H9 (cell line): ENCODE measurements around the gene TFF2. TPM values are rescaled to one million over a fixed set of nuclear protein-coding genes. Genes with fewer than 3 reads are reported as not detected.

Experiments
- DNase-seq: peaks from one replicate; pipeline ENCODE4 v3.0.0-alpha.2; 2017
- H2AFZ ChIP-seq: one replicate; pipeline ENCODE4 v1.6.1; 2013; ENCODE audit warnings: mild to moderate bottlenecking, low read length, control low read depth, moderate library complexity
- H2AK5ac ChIP-seq: 2 replicates; pipeline ENCODE4 v1.6.1; 2013; ENCODE audit warnings: low read length, control low read depth, mixed read lengths; ENCODE audit not compliant: insufficient read length
- H2BK120ac ChIP-seq: one replicate; pipeline ENCODE4 v1.6.1; 2013; ENCODE audit warnings: low read depth, mild to moderate bottlenecking, low read length, control low read depth, inconsistent platforms; ENCODE audit not compliant: poor library complexity, severe bottlenecking
- H2BK12ac ChIP-seq: 2 replicates; pipeline ENCODE4 v1.6.1; 2013; ENCODE audit warnings: low read length, control low read depth, mixed read lengths, low read depth; ENCODE audit not compliant: insufficient read length
- H2BK15ac ChIP-seq: 2 replicates; pipeline ENCODE4 v1.6.1; 2013; ENCODE audit warnings: low read depth, low read length, control low read depth
- H2BK20ac ChIP-seq: one replicate; pipeline ENCODE4 v1.6.1; 2013; ENCODE audit warnings: low read depth, mild to moderate bottlenecking, low read length, control low read depth, inconsistent platforms; ENCODE audit not compliant: poor library complexity, severe bottlenecking
- H2BK5ac ChIP-seq: 2 replicates; pipeline ENCODE4 v1.6.1; 2013; ENCODE audit warnings: low read length, control low read depth, mixed read lengths; ENCODE audit not compliant: insufficient read length
- H3K14ac ChIP-seq: 2 replicates; pipeline ENCODE4 v1.6.1; 2013; ENCODE audit warnings: low read length, control low read depth; ENCODE audit not compliant: insufficient read depth
- H3K18ac ChIP-seq: 2 replicates; pipeline ENCODE4 v1.6.1; 2013; ENCODE audit warnings: low read depth, mild to moderate bottlenecking, mixed read lengths, low read length, control low read depth; ENCODE audit not compliant: insufficient read length
- H3K23ac ChIP-seq: 2 replicates; pipeline ENCODE4 v1.6.1; 2013; ENCODE audit warnings: low read length, control low read depth, mixed read lengths, low read depth; ENCODE audit not compliant: insufficient read length
- H3K23me2 ChIP-seq: 2 replicates; pipeline ENCODE4 v1.6.1; 2013; ENCODE audit warnings: low read depth, mild to moderate bottlenecking, mixed read lengths, low read length, control low read depth; ENCODE audit not compliant: insufficient read length, poor library complexity, severe bottlenecking
- H3K27ac ChIP-seq: 2 replicates; pipeline ENCODE4 v1.5.1; 2013; ENCODE audit warnings: low read length, control low read depth, mixed read lengths, low read depth; ENCODE audit not compliant: insufficient read length
- H3K27me3 ChIP-seq: 2 replicates; pipeline ENCODE4 v1.6.1; 2013; ENCODE audit warnings: low read length, control low read depth, inconsistent platforms; ENCODE audit not compliant: insufficient read depth
- H3K4ac ChIP-seq: 2 replicates; pipeline ENCODE4 v1.6.1; 2013; ENCODE audit warnings: low read depth, mild to moderate bottlenecking, control low read depth, inconsistent platforms, low read length, moderate library complexity
- H3K4me1 ChIP-seq: 2 replicates; pipeline ENCODE4 v1.6.1; 2013; ENCODE audit warnings: low read length, control low read depth, inconsistent platforms; ENCODE audit not compliant: insufficient read depth
- H3K4me2 ChIP-seq: 2 replicates; pipeline ENCODE4 v1.6.1; 2013; ENCODE audit warnings: low read length, control low read depth, mixed read lengths; ENCODE audit not compliant: insufficient read length, insufficient read depth
- H3K56ac ChIP-seq: 2 replicates; pipeline ENCODE4 v1.6.1; 2013; ENCODE audit warnings: low read depth, mild to moderate bottlenecking, mixed read lengths, low read length, control low read depth; ENCODE audit not compliant: insufficient read length
- H3K79me1 ChIP-seq: 2 replicates; pipeline ENCODE4 v1.6.1; 2013; ENCODE audit warnings: low read depth, mild to moderate bottlenecking, moderate library complexity, low read length, control low read depth, inconsistent platforms; ENCODE audit not compliant: insufficient read depth, poor library complexity, severe bottlenecking
- H3K79me2 ChIP-seq: 2 replicates; pipeline ENCODE4 v1.6.1; 2013; ENCODE audit warnings: low read length, control low read depth, inconsistent platforms; ENCODE audit not compliant: insufficient read depth
- H3K9ac ChIP-seq: 2 replicates; pipeline ENCODE4 v1.6.1; 2013; ENCODE audit warnings: low read length, control low read depth, mixed read lengths; ENCODE audit not compliant: insufficient read length; ENCODE audit errors: extremely low read depth
- H3K9me3 ChIP-seq: one replicate; pipeline ENCODE4 v1.6.1; 2013; ENCODE audit warnings: low read depth, low read length, inconsistent platforms; ENCODE audit not compliant: control insufficient read depth
- H3T11ph ChIP-seq: one replicate; pipeline ENCODE4 v1.6.1; 2013; ENCODE audit warnings: mild to moderate bottlenecking, low read length, control low read depth, inconsistent platforms
- H4K20me1 ChIP-seq: one replicate; pipeline ENCODE4 v1.6.1; 2013; ENCODE audit not compliant: control insufficient read depth, insufficient read length, insufficient read depth
- H4K5ac ChIP-seq: 2 replicates; pipeline ENCODE4 v1.6.1; 2013; ENCODE audit warnings: low read depth, mild to moderate bottlenecking, mixed read lengths, low read length, control low read depth; ENCODE audit not compliant: insufficient read length
- H4K8ac ChIP-seq: replicated peaks from 2 replicates; pipeline ENCODE4 v1.6.1; 2013; ENCODE audit warnings: low read length, control low read depth, mixed read lengths, low read depth; ENCODE audit not compliant: insufficient read length
- H4K91ac ChIP-seq: 2 replicates; pipeline ENCODE4 v1.6.1; 2013; ENCODE audit warnings: low read depth, mild to moderate bottlenecking, moderate library complexity, mixed read lengths, low read length, control low read depth; ENCODE audit not compliant: insufficient read length
- H3K27ac Mint-ChIP-seq, 3 experiments: 2 replicates in 2 of 3; 3 replicates in 1 of 3; pipeline ENCODE4 v1.8.0; 2020 to 2021; ENCODE audit warnings: mixed read lengths in 3 of 3, mild to moderate bottlenecking in 1 of 3, moderate library complexity in 1 of 3
- H3K27me3 Mint-ChIP-seq: 2 replicates; pipeline ENCODE4 v1.8.0; 2021; ENCODE audit warnings: low read depth, mild to moderate bottlenecking, moderate library complexity, mixed read lengths
- H3K36me3 Mint-ChIP-seq, 3 experiments: 2 replicates in 2 of 3; 3 replicates in 1 of 3; pipeline ENCODE4 v1.8.0; 2020 to 2021; ENCODE audit warnings: low read depth in 3 of 3, mixed read lengths in 3 of 3; ENCODE audit not compliant: insufficient read depth in 1 of 3
- H3K4me1 Mint-ChIP-seq, 2 experiments: 2 replicates each; pipeline ENCODE4 v1.8.0; 2020; ENCODE audit warnings: mixed read lengths in 2 of 2
- H3K4me3 Mint-ChIP-seq, 2 experiments: 2 replicates in 1 of 2; 3 replicates in 1 of 2; pipeline ENCODE4 v1.8.0; 2020 to 2021; ENCODE audit warnings: mild to moderate bottlenecking in 2 of 2, mixed read lengths in 2 of 2, moderate library complexity in 1 of 2
- H3K9me3 Mint-ChIP-seq, 2 experiments: 2 replicates in 1 of 2; 3 replicates in 1 of 2; pipeline ENCODE4 v1.8.0; 2020; ENCODE audit warnings: mild to moderate bottlenecking in 2 of 2, mixed read lengths in 2 of 2, moderate library complexity in 1 of 2
- CTCF ChIP-seq: fragments of 200-600 bp; sonication (generic); conservative IDR thresholded peaks from 3 replicates; pipeline ENCODE4 v1.8.0; 2021; ENCODE audit warnings: antibody characterized with exemption, mild to moderate bottlenecking
- WGBS: extraction: QIAGEN DNeasy Blood & Tissue Kit; methylation state at CpG from one replicate; pipeline ENCODE4 v1.1.7; 2013; ENCODE audit warnings: missing lambda C conversion rate, low lambda C conversion rate, mixed read lengths; ENCODE audit not compliant: insufficient read length; ENCODE audit errors: extremely low coverage; 5-methylcytosine and 5-hydroxymethylcytosine counted together
- total RNA-seq: library from RNA; stranded (reverse); gene quantifications from 2 replicates; pipeline ENCODE4 v1.2.1, GENCODE V29; 2021

TFF2 gene
- total RNA-seq, 1 experiment from 2014 or later: not detected

DNA sequence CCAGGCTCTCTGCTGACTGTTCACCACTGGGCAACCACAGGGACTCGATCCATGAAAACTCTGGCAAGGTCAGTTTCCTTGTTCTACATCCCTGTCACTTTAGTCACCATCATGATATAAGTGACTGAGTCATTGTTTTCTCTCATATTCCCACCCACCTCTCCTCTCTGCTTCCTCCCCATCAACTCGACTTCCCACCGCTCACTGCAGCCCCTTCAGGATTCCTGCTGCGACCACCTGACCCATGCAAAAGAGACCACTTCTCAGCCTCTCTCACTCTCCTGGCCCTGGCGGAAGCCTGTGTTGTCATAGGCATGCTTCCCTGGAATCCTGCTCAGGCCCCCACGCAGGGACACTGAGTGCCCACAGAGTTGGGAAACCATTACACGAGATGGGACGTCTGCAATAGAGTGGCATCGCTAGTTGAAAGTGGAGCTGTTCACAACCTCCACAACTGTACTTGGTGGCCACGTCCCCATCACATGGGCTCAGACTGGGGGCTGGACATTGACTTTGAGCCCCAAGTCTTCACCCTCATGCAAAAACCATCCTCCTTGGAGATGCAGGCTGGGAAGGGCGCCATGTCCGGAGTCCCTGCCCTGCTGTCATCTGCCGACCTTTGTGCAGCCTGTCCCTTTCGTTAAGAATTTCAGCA, 1.8 kb upstream of the TFF2 start:
- peaks cover 5 to 6% of the 10 kb centered on the region in 2 experiments; a peak in 2 of 4 replicates for H3K4me1 Mint-ChIP-seq
- no peak for DNase-seq
- no peak overlapping the region for H3K23ac ChIP-seq
- H2BK5ac ChIP-seq: no peak overlapping the region
- H4K5ac ChIP-seq: no peak overlapping the region
- no peak overlapping the region; the same call in 1 of the 2 replicates for H3K14ac ChIP-seq
- H3K23me2 ChIP-seq: no peaks in the 10 kb centered on the region
- no peak overlapping the region for H3K4me3 Mint-ChIP-seq
- no peak overlapping the region for H2BK12ac ChIP-seq
- no peak overlapping the region for H2BK15ac ChIP-seq
- no peak overlapping the region for H3K4ac ChIP-seq
- H3K4me1 ChIP-seq: no peaks in the 10 kb centered on the region
- H3K79me1 ChIP-seq: no peaks in the 10 kb centered on the region
- H3K18ac ChIP-seq: no peak overlapping the region
- no peak for TF ChIP-seq CTCF
- peak overlapping the region in 1 of 3 experiments; percentile 84; a peak in 2 of 7 replicates for H3K27ac Mint-ChIP-seq
- WGBS: no CpG with 5 or more reads among the region's 14 CpGs
- H2BK120ac ChIP-seq: no peak overlapping the region
- no peak overlapping the region for H3K56ac ChIP-seq
- no peak overlapping the region for H2BK20ac ChIP-seq
- no peak overlapping the region for H3K4me2 ChIP-seq
- no peaks in the 10 kb centered on the region for H3K27me3 ChIP-seq
- H4K91ac ChIP-seq: no peak overlapping the region
- H4K8ac ChIP-seq: no peak overlapping the region
- H3K9me3 Mint-ChIP-seq: peaks cover 0 to 4% of the 10 kb centered on the region in 2 experiments; a peak in 4 of 5 replicates
- no peaks in the 10 kb centered on the region for H3K79me2 ChIP-seq
- H2AFZ ChIP-seq: no peak overlapping the region
- H4K20me1 ChIP-seq: no peaks in the 10 kb centered on the region
- no peak overlapping the region for H3K9ac ChIP-seq
- peaks cover 6% of the 10 kb centered on the region for H3K27me3 Mint-ChIP-seq
- H2AK5ac ChIP-seq: no peak overlapping the region
- H3T11ph ChIP-seq: no peak overlapping the region
- no peak overlapping the region for H3K27ac ChIP-seq
- no peaks in the 10 kb centered on the region for H3K9me3 ChIP-seq
- H3K36me3 Mint-ChIP-seq: peaks cover 0 to 3% (median 0%) of the 10 kb centered on the region in 3 experiments; a peak in 2 of 7 replicates
